Islet of Langerhans (tissue), 1 donor: ENCODE data around the gene ZNF543.
A peak's percentile ranks its signal among the peaks of the same experiment; 100 is the strongest.
"Not testable (repeated sequence)": the region's sequence is repeated elsewhere in the genome, so short reads cannot be mapped to it uniquely, and the experiment has no call there.

ENCODE experiments used
- FAIRE-seq: peaks from one replicate; lab custom pipeline; 2011; peaks lifted over from hg19 to GRCh38; lab: Jason Lieb, UNC

Gene ZNF543

DNA sequence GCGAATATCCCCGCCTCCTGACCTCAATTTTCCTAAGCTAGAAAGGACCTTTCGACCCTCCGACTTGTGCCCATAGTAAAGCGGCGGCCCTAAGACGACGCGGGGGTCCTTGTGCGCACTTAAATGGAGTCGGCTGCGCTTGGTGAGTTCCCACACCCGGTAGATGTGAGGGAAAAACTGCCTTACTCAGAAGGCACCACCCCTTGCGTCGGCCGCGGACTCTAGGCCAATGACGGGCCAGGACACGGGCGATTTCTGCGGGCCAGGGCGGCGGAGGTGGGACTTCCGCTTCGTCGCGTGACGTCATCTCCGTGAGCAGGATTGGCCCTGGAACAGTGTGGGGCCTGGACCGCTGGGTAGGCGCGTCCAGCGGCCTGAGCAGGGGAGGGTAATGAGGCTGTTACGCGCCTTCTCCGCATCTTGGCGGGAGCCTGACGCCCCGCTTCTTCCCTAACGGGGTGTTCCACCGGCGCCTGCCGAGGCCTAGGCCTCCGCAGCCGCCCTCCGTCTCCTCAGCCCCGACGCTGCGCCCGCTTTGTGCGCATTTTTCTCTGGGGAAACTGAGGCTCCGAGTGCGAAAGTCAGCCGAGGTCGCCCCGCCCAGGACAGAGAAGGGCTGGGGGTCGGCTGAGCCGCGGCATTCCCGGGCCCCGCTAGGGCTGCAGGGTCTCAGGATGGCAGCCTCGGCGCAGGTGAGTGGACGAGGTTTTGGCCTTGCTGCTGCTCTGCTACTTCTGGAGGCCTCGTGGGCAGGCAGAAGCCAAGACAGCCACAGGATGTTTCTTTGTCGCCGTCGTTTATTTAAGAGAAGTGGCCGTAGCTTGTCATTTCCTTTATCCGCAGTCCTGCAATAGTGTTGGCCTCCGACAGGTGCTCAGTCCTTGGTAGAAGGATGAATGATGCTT is at the start of gene ZNF543:
Gene ZNF543 (plus strand): TSS at position 293 of the 905 bp plus-strand sequence. CDS start 382 bp downstream, at position 675.
- FAIRE-seq: peak; percentile 9

GRCh38 chr19:57271280-57271679 is 49.0 kb upstream of the ZNF543 start:
- FAIRE-seq: no peak

DNA sequence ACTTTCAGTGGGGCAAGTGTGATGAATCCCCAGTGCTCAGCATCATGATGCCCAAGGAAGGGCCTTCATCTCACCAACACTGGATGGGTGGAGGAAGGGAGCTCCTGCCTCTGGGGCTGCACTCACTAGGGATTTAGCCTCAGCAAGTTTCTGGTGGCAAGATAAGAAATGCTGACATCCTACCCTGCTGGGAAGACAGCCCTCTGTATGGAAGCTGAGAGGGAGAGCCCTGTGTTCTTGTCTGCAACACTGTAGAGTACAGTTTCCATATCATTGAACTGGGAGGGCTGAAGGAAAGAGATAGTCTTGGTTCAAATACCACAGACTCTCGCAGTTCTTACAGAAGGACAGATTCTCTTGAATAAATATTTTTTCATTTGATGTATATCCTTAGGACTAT is 47.3 kb upstream of the ZNF543 start:
- FAIRE-seq: no peak

- no peak for FAIRE-seq
These were observed 43.8 kb upstream of the ZNF543 start for GRCh38 chr19:57276430-57276829.

GRCh38 chr19:57278481-57278880 is 41.8 kb upstream of the ZNF543 start:
- not testable (repeated sequence) for FAIRE-seq

GRCh38 chr19:57279418-57280164 is 40.7 kb upstream of the ZNF543 start:
- peak; percentile 69 for FAIRE-seq

- no peak for FAIRE-seq
These were observed 39.9 kb upstream of the ZNF543 start, which contains the start of gene ZNF460 for GRCh38 chr19:57280165-57280961. TSS of gene ZNF460 (plus strand) at chr19:57280485. CDS start at chr19:57280807, 322 bp downstream.

GRCh38 chr19:57280962-57281400 is 39.3 kb upstream of the ZNF543 start:
- no peak for FAIRE-seq

DNA sequence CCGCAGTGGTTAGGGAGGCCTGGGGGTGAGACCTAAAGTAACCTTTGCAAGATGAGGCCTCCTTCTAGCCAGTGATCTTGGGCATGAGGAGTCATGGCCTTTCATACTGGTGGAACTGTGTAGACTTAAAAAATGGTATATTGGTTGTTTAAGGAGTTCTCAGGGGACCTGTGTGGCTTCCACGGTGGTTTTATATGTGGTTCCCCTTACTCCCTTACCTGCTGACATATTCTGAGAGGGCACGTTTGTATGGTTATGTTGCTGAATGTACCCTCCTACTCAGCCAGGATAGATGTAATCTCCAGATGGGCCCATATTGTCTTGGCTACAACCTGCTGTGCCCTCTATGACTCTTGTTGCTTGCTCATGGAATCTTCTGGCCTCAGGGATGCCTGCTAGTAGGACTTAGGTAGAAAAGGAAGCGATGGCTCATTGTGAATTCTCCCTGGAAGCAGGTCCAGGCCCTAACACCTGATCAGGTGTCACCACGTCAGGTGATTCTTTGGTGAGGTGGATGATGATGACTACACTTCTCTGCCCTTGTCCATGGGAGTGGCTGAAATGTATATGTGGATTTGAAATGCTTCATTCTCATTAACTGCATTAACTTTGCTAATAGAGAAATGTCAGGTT is 38.1 kb upstream of the ZNF543 start:
- FAIRE-seq: no peak

- no peak for FAIRE-seq
These were observed 31.9 kb upstream of the ZNF543 start for GRCh38 chr19:57288373-57288772.

DNA sequence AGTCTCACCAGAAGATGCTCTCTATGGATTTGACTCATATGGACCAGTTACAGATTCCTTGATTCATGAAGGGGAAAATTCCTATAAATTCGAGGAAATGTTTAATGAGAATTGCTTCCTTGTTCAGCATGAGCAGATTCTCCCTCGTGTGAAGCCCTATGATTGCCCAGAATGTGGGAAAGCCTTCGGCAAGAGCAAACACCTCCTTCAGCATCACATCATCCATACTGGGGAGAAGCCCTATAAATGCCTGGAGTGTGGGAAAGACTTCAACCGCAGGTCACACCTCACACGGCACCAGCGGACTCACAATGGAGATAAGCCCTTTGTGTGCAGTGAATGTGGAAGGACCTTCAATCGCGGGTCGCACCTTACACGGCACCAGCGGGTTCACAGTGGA is 29.3 kb upstream of the ZNF543 start:
- no peak for FAIRE-seq

- FAIRE-seq: no peak
These were observed 27.7 kb upstream of the ZNF543 start for GRCh38 chr19:57292547-57292946.

- no peak for FAIRE-seq
These were observed 26.6 kb upstream of the ZNF543 start for GRCh38 chr19:57293719-57294118.

- no peak for FAIRE-seq
These were observed 18.2 kb upstream of the ZNF543 start for GRCh38 chr19:57302020-57302465.

- no peak for FAIRE-seq
These were observed 17.4 kb upstream of the ZNF543 start for GRCh38 chr19:57302727-57303401.

GRCh38 chr19:57305056-57305455 is 15.2 kb upstream of the ZNF543 start:
- FAIRE-seq: no peak

- no peak for FAIRE-seq
These were observed 11.8 kb upstream of the ZNF543 start for GRCh38 chr19:57308514-57308913.

DNA sequence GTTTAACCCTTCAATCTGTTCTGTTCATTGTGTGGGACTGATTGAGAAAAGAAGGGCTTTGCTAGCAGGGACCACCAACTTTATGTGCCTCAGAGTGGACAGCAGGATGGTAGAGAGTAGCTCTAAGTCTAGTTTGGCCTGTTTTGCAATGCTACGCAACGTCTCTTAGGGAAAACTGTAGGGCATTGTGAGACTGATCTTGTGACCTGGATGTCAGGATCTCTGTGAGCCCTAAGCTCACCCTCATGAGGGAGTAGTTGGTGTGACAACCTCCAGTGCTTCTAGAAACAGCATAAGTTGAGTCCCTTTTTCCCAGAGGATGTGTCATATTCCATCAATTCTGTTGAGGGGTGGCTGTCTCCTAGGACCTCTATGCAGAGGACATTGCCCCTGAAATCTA is 9.5 kb upstream of the ZNF543 start:
- no peak for FAIRE-seq

GRCh38 chr19:57314146-57314545 is 6.1 kb upstream of the ZNF543 start:
- no peak for FAIRE-seq

DNA sequence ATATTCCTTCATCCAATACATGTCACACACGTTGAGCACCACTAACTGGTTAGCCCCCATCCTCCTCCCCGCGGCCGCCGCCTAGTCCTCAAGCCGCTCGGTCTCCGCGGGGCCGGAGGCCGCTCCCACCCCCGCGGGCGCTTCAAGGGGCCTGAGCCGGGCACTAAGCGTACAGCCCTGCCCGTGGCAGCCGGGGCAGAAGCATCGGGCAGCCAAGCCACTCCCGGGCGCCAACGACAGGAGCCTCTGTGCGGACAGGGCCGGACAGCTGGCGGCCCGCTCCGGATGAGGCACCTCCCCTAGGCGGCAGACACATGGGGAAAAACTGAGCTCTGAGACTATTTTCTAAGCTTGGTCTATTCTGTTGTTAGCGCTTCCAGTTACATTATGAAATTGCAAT is 2.8 kb upstream of the ZNF543 start:
- no peak for FAIRE-seq

DNA sequence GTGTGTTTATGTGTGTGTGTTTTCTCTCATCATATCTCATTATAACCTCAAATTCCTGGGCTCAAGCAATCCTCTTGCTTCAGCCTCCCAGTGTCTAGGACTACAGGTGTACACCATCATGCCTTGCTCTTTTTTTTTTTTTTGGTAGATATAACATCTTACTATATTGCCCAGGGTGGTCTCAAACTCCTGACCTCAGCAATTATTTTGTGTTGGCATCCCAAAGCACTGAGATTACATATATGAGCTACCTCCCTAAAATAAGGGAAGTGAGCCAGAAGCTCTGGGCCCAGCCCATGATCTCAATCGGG is 448 bp upstream of the ZNF543 start:
- FAIRE-seq: no peak
